ENCODE measurements around the gene STK32B. TPM values are rescaled to one million over a fixed set of nuclear protein-coding genes. Genes with fewer than 3 reads are reported as not detected.

The STK32B gene
- total RNA-seq, 1 donor from 2014 or later: 0.56 TPM

- TF ChIP-seq, protein P1, sequence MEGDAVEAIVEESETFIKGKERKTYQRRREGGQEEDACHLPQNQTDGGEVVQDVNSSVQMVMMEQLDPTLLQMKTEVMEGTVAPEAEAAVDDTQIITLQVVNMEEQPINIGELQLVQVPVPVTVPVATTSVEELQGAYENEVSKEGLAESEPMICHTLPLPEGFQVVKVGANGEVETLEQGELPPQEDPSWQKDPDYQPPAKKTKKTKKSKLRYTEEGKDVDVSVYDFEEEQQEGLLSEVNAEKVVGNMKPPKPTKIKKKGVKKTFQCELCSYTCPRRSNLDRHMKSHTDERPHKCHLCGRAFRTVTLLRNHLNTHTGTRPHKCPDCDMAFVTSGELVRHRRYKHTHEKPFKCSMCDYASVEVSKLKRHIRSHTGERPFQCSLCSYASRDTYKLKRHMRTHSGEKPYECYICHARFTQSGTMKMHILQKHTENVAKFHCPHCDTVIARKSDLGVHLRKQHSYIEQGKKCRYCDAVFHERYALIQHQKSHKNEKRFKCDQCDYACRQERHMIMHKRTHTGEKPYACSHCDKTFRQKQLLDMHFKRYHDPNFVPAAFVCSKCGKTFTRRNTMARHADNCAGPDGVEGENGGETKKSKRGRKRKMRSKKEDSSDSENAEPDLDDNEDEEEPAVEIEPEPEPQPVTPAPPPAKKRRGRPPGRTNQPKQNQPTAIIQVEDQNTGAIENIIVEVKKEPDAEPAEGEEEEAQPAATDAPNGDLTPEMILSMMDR (IDR thresholded peaks at IDR 0.05; ENCODE audit: unreplicated experiment): no peak
- peaks cover 4% of the 10 kb centered on the region for H3K27me3 Mint-ChIP-seq (ENCODE audit: unreplicated experiment)
- no peak overlapping the region for H3K27ac Mint-ChIP-seq (ENCODE audit: unreplicated experiment)
- peaks cover under 1% of the 10 kb centered on the region for H3K4me1 Mint-ChIP-seq (ENCODE audit: unreplicated experiment)
- DNase-seq (ENCODE audit: low spot score): no peak
- H3K9me3 Mint-ChIP-seq (ENCODE audit: unreplicated experiment): no peaks in the 10 kb centered on the region
- H3K4me3 Mint-ChIP-seq (ENCODE audit: unreplicated experiment): no peak overlapping the region
- no peaks in the 10 kb centered on the region for H3K36me3 Mint-ChIP-seq (ENCODE audit: low read depth, unreplicated experiment)
Measured at GRCh38 chr4:5138389-5138788, 87.1 kb downstream of the STK32B start.

DNA sequence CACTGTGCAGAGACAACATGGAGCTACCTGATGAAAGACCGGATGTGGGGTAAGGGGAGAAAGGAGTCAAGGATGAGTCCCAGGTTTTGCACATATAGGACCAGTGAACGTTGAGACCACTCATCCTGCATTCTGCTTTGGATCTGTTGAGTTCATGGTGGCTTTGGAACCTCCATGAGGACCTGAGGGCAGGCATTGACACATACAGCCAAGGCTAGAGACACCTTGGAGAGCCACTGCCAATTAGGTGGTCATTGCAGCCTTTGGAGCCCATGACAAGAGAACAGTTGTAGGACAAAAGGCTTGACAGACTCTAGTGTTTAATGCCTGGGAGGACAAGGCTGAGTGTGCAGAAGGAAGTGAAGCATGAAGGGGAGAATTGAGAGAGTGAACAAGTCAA, 87.9 kb downstream of the STK32B start:
- H3K27ac Mint-ChIP-seq (ENCODE audit: unreplicated experiment): no peak overlapping the region

GRCh38 chr4:5141802-5142201, 90.5 kb downstream of the STK32B start:
- H3K4me1 Mint-ChIP-seq (ENCODE audit: unreplicated experiment): no peaks in the 10 kb centered on the region
- no peak overlapping the region for H3K4me3 Mint-ChIP-seq (ENCODE audit: unreplicated experiment)
- DNase-seq (ENCODE audit: low spot score): no peak
- no peaks in the 10 kb centered on the region for H3K36me3 Mint-ChIP-seq (ENCODE audit: low read depth, unreplicated experiment)
- no peak overlapping the region for H3K27ac Mint-ChIP-seq (ENCODE audit: unreplicated experiment)
- no peaks in the 10 kb centered on the region for H3K9me3 Mint-ChIP-seq (ENCODE audit: unreplicated experiment)
- H3K27me3 Mint-ChIP-seq (ENCODE audit: unreplicated experiment): peaks cover 4% of the 10 kb centered on the region
- TF ChIP-seq, protein P1 (IDR thresholded peaks at IDR 0.05; ENCODE audit: unreplicated experiment): no peak

More for the DNA sequence above, 87.9 kb downstream of the STK32B start:
- H3K27me3 Mint-ChIP-seq (ENCODE audit: unreplicated experiment): peaks cover 4% of the 10 kb centered on the region
- no peaks in the 10 kb centered on the region for H3K4me1 Mint-ChIP-seq (ENCODE audit: unreplicated experiment)
- TF ChIP-seq, protein P1 (IDR thresholded peaks at IDR 0.05; ENCODE audit: unreplicated experiment): no peak
- no peak overlapping the region for H3K4me3 Mint-ChIP-seq (ENCODE audit: unreplicated experiment)
- no peaks in the 10 kb centered on the region for H3K36me3 Mint-ChIP-seq (ENCODE audit: low read depth, unreplicated experiment)
- no peak for DNase-seq (ENCODE audit: low spot score)
- no peaks in the 10 kb centered on the region for H3K9me3 Mint-ChIP-seq (ENCODE audit: unreplicated experiment)

GRCh38 chr4:5142726-5143125, 91.4 kb downstream of the STK32B start:
- peak; percentile 52 for DNase-seq (ENCODE audit: low spot score)
- Mint-ChIP-seq H3K9me3 (ENCODE audit: unreplicated experiment) (no peaks in the 10 kb centered on the region), H3K27me3 (ENCODE audit: unreplicated experiment) (peaks cover 4% of the 10 kb centered on the region), H3K27ac (ENCODE audit: unreplicated experiment) (no peak overlapping the region), H3K4me1 (ENCODE audit: unreplicated experiment) (no peaks in the 10 kb centered on the region), H3K4me3 (ENCODE audit: unreplicated experiment) (no peak overlapping the region), H3K36me3 (ENCODE audit: low read depth, unreplicated experiment) (no peaks in the 10 kb centered on the region)
- TF ChIP-seq, protein P1 (IDR thresholded peaks at IDR 0.05; ENCODE audit: unreplicated experiment): peak; percentile 64

DNA sequence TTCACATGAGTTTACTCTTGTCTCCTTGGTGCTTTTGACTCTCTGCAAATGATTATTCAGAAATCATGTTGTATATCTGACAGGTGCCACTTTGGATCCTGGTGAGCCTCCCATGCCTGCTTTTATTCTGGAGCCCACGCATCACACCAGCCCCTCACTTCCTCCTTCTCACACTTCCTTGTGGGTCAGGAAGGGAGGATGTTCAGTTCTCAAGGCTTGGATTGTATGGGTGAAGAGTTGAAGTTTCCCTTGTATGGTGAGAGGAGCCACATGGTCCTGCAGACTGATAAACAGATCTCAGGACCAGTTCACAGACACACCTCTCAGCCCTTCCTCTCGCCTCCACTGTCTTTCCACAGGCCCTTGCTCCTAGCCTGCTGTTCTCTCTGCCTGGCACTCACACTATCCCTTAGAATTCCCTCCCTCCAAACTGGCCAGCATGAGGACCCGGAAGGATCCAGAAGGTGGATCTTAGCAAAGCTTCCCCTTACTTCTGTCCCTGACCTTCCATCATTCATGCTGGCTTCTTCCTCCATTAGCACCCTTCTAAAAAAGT, 92.1 kb downstream of the STK32B start:
- H3K27ac Mint-ChIP-seq (ENCODE audit: unreplicated experiment): no peak overlapping the region
- H3K4me3 Mint-ChIP-seq (ENCODE audit: unreplicated experiment): no peak overlapping the region

More for the DNA sequence above, 92.1 kb downstream of the STK32B start:
- DNase-seq (ENCODE audit: low spot score): no peak
- TF ChIP-seq, protein P1 (IDR thresholded peaks at IDR 0.05; ENCODE audit: unreplicated experiment): no peak
- Mint-ChIP-seq H3K4me1 (ENCODE audit: unreplicated experiment) (no peaks in the 10 kb centered on the region), H3K36me3 (ENCODE audit: low read depth, unreplicated experiment) (no peaks in the 10 kb centered on the region), H3K27me3 (ENCODE audit: unreplicated experiment) (peaks cover 4% of the 10 kb centered on the region), H3K9me3 (ENCODE audit: unreplicated experiment) (no peaks in the 10 kb centered on the region)
